ENCODE data around the gene FLII.

DNA sequence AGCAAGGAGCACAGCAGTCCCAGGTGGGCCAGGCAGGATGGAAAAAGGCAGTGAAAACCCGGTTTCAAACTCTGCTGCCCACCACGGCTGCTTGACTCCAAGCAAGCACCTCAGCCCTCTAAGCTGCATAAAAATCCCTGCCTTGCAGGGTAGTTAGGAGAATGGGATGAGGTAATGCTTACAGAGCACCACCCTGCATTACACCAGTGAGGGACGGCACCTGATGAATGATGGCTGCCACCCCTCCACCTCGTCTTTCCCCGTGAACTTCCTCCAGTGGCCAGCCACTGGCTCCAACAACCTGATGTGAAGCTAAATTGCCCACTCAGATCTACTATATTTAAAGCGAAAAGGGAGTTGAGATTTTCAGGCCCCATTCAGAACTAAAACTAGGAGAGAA lies 23.2 kb upstream of the FLII start:
- TF ChIP-seq POLR2AphosphoS5 (IDR thresholded peaks at IDR 0.05; ENCODE audit: low read depth, low read length) (no peak), POLR2A (IDR thresholded peaks at IDR 0.05; ENCODE audit: low read depth, low read length) (no peak), POU2F2 (IDR thresholded peaks at IDR 0.05; ENCODE audit: low read depth, low read length) (no peak), SPI1 (IDR thresholded peaks at IDR 0.05; ENCODE audit: low read depth, low read length) (no peak), TAF1 (IDR thresholded peaks at IDR 0.05; ENCODE audit: low read depth, low read length) (no peak)

Measured in GM12891 (cell line).